HEK293 (cell line): ENCODE results near the gene C17orf50.

ENCODE experiments used
- EGR2 ChIP-seq: fragments of 450-650 bp; formaldehyde crosslinking; IDR thresholded peaks from 2 replicates; pipeline ENCODE4 v1.5.1; 2016; ENCODE audit warnings: low read depth, missing biosample characterization, missing genetic modification characterization
- GLI2 ChIP-seq: fragments of 450-650 bp; formaldehyde crosslinking; IDR thresholded peaks from 2 replicates; pipeline ENCODE4; 2017; ENCODE audit warnings: missing biosample characterization, missing genetic modification characterization, low read depth, borderline replicate concordance
- KLF8 ChIP-seq: fragments of 450-650 bp; formaldehyde crosslinking; IDR thresholded peaks from 2 replicates; pipeline ENCODE4 v1.5.1; 2016; ENCODE audit warnings: missing biosample characterization, missing genetic modification characterization
- REST ChIP-seq: fragments of 450-650 bp; formaldehyde crosslinking; IDR thresholded peaks from 2 replicates; pipeline ENCODE4 v1.5.1; 2016; ENCODE audit warnings: missing biosample characterization, missing genetic modification characterization
- TCF7L2 ChIP-seq: IDR thresholded peaks from 2 replicates; pipeline ENCODE4 v1.6.1; 2011; ENCODE audit warnings: low read depth, mild to moderate bottlenecking, inconsistent platforms, low read length, moderate library complexity, borderline replicate concordance
- YY1 ChIP-seq: fragments of 450-650 bp; formaldehyde crosslinking; IDR thresholded peaks from 2 replicates; pipeline ENCODE4 v1.5.1; 2018; ENCODE audit warnings: missing biosample characterization, missing genetic modification characterization
- ZNF133 ChIP-seq: fragments of 450-650 bp; formaldehyde crosslinking; IDR thresholded peaks from 2 replicates; pipeline ENCODE4 v1.5.1; 2016; ENCODE audit warnings: missing biosample characterization, missing genetic modification characterization
- ZNF335 ChIP-seq: fragments of 450-650 bp; formaldehyde crosslinking; conservative IDR thresholded peaks from 2 replicates; pipeline ENCODE4 v1.5.1; 2016; ENCODE audit warnings: missing biosample characterization, missing genetic modification characterization
- ZNF391 ChIP-seq: fragments of 450-650 bp; formaldehyde crosslinking; IDR thresholded peaks from 2 replicates; pipeline ENCODE4 v1.5.1; 2016; ENCODE audit warnings: low read depth, missing biosample characterization, missing genetic modification characterization, borderline replicate concordance
- ZNF785 ChIP-seq: fragments of 450-650 bp; formaldehyde crosslinking; IDR thresholded peaks from 2 replicates; pipeline ENCODE4 v1.5.1; 2016; ENCODE audit warnings: missing biosample characterization, missing genetic modification characterization
- ZSCAN23 ChIP-seq: fragments of 450-650 bp; formaldehyde crosslinking; IDR thresholded peaks from 2 replicates; pipeline ENCODE4 v1.5.1; 2016; ENCODE audit warnings: missing biosample characterization, missing genetic modification characterization
- TF ChIP-seq, protein P1 (sequence below): fragments of 450-650 bp; formaldehyde crosslinking; IDR thresholded peaks from 2 replicates; pipeline ENCODE4 v1.5.1; 2016; ENCODE audit warnings: missing biosample characterization, missing genetic modification characterization
- TF ChIP-seq, protein P2 (sequence below): fragments of 450-650 bp; formaldehyde crosslinking; IDR thresholded peaks from 2 replicates; pipeline ENCODE4 v1.5.1; 2016; ENCODE audit warnings: missing biosample characterization, missing genetic modification characterization, low read depth

GRCh38 chr17:35727635-35728034, 33.1 kb upstream of the C17orf50 start:
- TF ChIP-seq TCF7L2: no peak
- no peak for TF ChIP-seq KLF8 (tag by site-specific recombination)
- TF ChIP-seq REST (tag by site-specific recombination): no peak
- no peak for TF ChIP-seq EGR2
- TF ChIP-seq, protein P1, sequence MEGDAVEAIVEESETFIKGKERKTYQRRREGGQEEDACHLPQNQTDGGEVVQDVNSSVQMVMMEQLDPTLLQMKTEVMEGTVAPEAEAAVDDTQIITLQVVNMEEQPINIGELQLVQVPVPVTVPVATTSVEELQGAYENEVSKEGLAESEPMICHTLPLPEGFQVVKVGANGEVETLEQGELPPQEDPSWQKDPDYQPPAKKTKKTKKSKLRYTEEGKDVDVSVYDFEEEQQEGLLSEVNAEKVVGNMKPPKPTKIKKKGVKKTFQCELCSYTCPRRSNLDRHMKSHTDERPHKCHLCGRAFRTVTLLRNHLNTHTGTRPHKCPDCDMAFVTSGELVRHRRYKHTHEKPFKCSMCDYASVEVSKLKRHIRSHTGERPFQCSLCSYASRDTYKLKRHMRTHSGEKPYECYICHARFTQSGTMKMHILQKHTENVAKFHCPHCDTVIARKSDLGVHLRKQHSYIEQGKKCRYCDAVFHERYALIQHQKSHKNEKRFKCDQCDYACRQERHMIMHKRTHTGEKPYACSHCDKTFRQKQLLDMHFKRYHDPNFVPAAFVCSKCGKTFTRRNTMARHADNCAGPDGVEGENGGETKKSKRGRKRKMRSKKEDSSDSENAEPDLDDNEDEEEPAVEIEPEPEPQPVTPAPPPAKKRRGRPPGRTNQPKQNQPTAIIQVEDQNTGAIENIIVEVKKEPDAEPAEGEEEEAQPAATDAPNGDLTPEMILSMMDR (tag by site-specific recombination): no peak
- TF ChIP-seq ZNF391 (tag by site-specific recombination): no peak
- TF ChIP-seq ZNF133: no peak
- TF ChIP-seq, protein P2, sequence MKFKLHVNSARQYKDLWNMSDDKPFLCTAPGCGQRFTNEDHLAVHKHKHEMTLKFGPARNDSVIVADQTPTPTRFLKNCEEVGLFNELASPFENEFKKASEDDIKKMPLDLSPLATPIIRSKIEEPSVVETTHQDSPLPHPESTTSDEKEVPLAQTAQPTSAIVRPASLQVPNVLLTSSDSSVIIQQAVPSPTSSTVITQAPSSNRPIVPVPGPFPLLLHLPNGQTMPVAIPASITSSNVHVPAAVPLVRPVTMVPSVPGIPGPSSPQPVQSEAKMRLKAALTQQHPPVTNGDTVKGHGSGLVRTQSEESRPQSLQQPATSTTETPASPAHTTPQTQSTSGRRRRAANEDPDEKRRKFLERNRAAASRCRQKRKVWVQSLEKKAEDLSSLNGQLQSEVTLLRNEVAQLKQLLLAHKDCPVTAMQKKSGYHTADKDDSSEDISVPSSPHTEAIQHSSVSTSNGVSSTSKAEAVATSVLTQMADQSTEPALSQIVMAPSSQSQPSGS: no peak
- TF ChIP-seq ZNF785 (tag by site-specific recombination): no peak
- no peak for TF ChIP-seq ZSCAN23 (tag by site-specific recombination)
- no peak for TF ChIP-seq ZNF335 (tag by site-specific recombination)
- no peak for TF ChIP-seq YY1 (tag by site-specific recombination)
- TF ChIP-seq GLI2: no peak
